Lower leg skin (tissue), 3 donors: Measurements from ENCODE around the gene HIC2.
"Not testable (repeated sequence)": the region's sequence is repeated elsewhere in the genome, so short reads cannot be mapped to it uniquely, and the experiment has no call there.

Source experiments
- CTCF ChIP-seq, 3 donors: fragments of 450-650 bp; IDR thresholded peaks; one replicate each; pipeline ENCODE4 v1.5.1; 2016; ENCODE audit warnings: antibody characterized with exemption in 3 of 3, mild to moderate bottlenecking in 3 of 3, moderate library complexity in 2 of 3
- POLR2A ChIP-seq, 2 donors: fragments of 450-650 bp; IDR thresholded peaks; one replicate each; pipeline ENCODE4 v1.6.1; 2016 to 2017; ENCODE audit warnings: antibody characterized with exemption in 2 of 2, mild to moderate bottlenecking in 1 of 2, moderate library complexity in 1 of 2

GRCh38 chr22:21417853-21418252, 682 bp downstream of the HIC2 start:
- TF ChIP-seq CTCF, POLR2A (IDR thresholded peaks at IDR 0.05): not testable (repeated sequence)
